HEK293T (cell line): ENCODE results near the gene TWIST2.

Experiments
- CTCF ChIA-PET: fragments of 350-600 bp; formaldehyde crosslinking; extraction: SDS; loops from one replicate; lab custom pipeline; 2021; ENCODE audit warnings: antibody characterized with exemption, inconsistent platforms; lab: Yijun Ruan, JAX
- POLR2A ChIA-PET: fragments of 350-600 bp; formaldehyde crosslinking; extraction: SDS; loops from one replicate; lab custom pipeline; 2020; ENCODE audit warnings: antibody characterized with exemption, inconsistent platforms; lab: Yijun Ruan, JAX
- DNase-seq: peaks from one replicate; pipeline ENCODE4 v3.0.0; 2012; ENCODE audit warnings: mixed read lengths; ENCODE audit errors: extremely low spot score
- ARNT ChIP-seq: fragments of 450-650 bp; IDR thresholded peaks from 2 replicates; pipeline ENCODE4 v1.6.1; 2017; ENCODE audit warnings: mild to moderate bottlenecking
- BHLHE40 ChIP-seq: fragments of 450-650 bp; IDR thresholded peaks from 2 replicates; pipeline ENCODE4 v1.6.1; 2016; ENCODE audit warnings: mild to moderate bottlenecking, moderate library complexity, borderline replicate concordance
- CTBP1 ChIP-seq: fragments of 450-650 bp; IDR thresholded peaks from 2 replicates; pipeline ENCODE4 v1.6.1; 2016; ENCODE audit warnings: borderline replicate concordance
- ELF4 ChIP-seq: fragments of 450-650 bp; IDR thresholded peaks from 2 replicates; pipeline ENCODE4 v1.6.1; 2017; ENCODE audit warnings: antibody characterized with exemption
- FOXA1 ChIP-seq: fragments of 450-650 bp; IDR thresholded peaks from 2 replicates; pipeline ENCODE4 v1.6.1; 2016; ENCODE audit warnings: mild to moderate bottlenecking
- FOXK2 ChIP-seq: fragments of 450-650 bp; IDR thresholded peaks from 2 replicates; pipeline ENCODE4 v1.6.1; 2016; ENCODE audit warnings: mild to moderate bottlenecking
- FOXM1 ChIP-seq: fragments of 450-650 bp; IDR thresholded peaks from 2 replicates; pipeline ENCODE4 v1.6.1; 2017; ENCODE audit warnings: mild to moderate bottlenecking, borderline replicate concordance
- HDGF ChIP-seq: fragments of 450-650 bp; IDR thresholded peaks from 2 replicates; pipeline ENCODE4 v1.6.1; 2017; ENCODE audit warnings: antibody characterized with exemption, borderline replicate concordance
- L3MBTL2 ChIP-seq: fragments of 450-650 bp; conservative IDR thresholded peaks from 2 replicates; pipeline ENCODE4 v1.6.1; 2016; ENCODE audit warnings: mild to moderate bottlenecking
- LEF1 ChIP-seq: fragments of 450-650 bp; IDR thresholded peaks from 2 replicates; pipeline ENCODE4 v1.6.1; 2017; ENCODE audit warnings: mild to moderate bottlenecking, borderline replicate concordance
- NFRKB ChIP-seq: fragments of 450-650 bp; IDR thresholded peaks from 2 replicates; pipeline ENCODE4 v1.6.1; 2016; ENCODE audit warnings: mild to moderate bottlenecking, moderate library complexity
- SP1 ChIP-seq: fragments of 450-650 bp; IDR thresholded peaks from 2 replicates; pipeline ENCODE4 v1.6.1; 2017
- SUZ12 ChIP-seq: fragments of 450-650 bp; IDR thresholded peaks from 2 replicates; pipeline ENCODE4 v1.6.1; 2016; ENCODE audit warnings: mild to moderate bottlenecking
- TARDBP ChIP-seq: fragments of 450-650 bp; IDR thresholded peaks from 2 replicates; pipeline ENCODE4 v1.6.1; 2016
- ZNF384 ChIP-seq: fragments of 450-650 bp; IDR thresholded peaks from 2 replicates; pipeline ENCODE4 v1.6.1; 2016
- TF ChIP-seq, protein P1 (sequence below): fragments of 450-650 bp; IDR thresholded peaks from 2 replicates; pipeline ENCODE4 v1.6.1; 2016

The TWIST2 gene

DNA sequence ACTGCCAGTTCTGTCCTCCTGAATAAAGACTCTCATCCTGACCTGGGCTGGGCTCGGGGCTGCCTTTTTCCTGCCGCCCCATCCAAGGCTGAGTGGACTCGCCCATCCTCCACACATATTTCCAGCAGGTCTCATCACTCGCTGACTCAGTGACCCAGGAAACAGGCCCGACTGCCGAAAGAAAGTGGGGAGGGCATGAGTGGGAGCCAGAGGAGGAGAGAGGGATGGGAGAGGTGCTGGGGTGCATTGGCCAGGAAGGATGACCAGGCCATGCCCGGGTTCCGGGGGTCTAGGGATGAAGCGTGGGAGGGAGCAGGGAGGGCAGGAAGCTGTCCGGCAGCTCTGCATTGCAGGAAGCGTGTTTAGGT is 66.7 kb downstream of the TWIST2 start:
- POLR2A ChIA-PET, result no interaction called here
- TF ChIP-seq CTBP1, result no peak
- TF ChIP-seq BHLHE40, result no peak
- TF ChIP-seq ZNF384, result no peak
- TF ChIP-seq ARNT, result no peak
- TF ChIP-seq NFRKB, result no peak
- TF ChIP-seq, protein P1, sequence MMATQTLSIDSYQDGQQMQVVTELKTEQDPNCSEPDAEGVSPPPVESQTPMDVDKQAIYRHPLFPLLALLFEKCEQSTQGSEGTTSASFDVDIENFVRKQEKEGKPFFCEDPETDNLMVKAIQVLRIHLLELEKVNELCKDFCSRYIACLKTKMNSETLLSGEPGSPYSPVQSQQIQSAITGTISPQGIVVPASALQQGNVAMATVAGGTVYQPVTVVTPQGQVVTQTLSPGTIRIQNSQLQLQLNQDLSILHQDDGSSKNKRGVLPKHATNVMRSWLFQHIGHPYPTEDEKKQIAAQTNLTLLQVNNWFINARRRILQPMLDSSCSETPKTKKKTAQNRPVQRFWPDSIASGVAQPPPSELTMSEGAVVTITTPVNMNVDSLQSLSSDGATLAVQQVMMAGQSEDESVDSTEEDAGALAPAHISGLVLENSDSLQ, result no peak
- no peak for TF ChIP-seq FOXK2
- TF ChIP-seq L3MBTL2, result no peak
- TF ChIP-seq HDGF, result no peak
- no peak for TF ChIP-seq ELF4
- TF ChIP-seq LEF1, result no peak
- TF ChIP-seq SUZ12, result no peak
- no peak for TF ChIP-seq FOXM1
- no peak for TF ChIP-seq SP1
- no peak for TF ChIP-seq TARDBP
- TF ChIP-seq FOXA1, result no peak
- CTCF ChIA-PET, result no interaction called here
- no peak for DNase-seq

DNA sequence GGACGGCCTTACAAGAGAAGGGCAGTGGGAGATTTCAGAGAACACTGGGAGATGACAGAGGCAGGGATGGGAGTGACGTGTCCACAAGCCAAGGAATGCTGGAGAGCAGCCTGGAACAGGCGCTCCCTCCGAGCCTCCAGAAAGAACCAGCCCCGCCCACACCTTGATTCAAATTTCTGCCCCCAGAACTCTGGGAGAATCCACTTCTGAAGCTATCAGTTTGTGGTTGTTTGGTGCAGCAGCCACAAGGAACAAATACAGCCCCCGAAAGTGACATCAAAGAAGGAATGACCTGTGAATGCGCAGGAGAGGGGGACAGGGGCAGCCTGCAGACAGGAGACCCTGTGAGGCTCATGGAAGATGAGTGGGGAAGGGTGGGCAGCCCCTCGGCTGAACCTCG is 67.3 kb downstream of the TWIST2 start:
- POLR2A ChIA-PET, result no interaction called here
- TF ChIP-seq BHLHE40 (no peak), ELF4 (no peak), FOXK2 (no peak), FOXM1 (no peak), HDGF (no peak), ZNF384 (no peak), SP1 (no peak), ARNT (no peak), CTBP1 (no peak), L3MBTL2 (no peak), TARDBP (no peak), FOXA1 (no peak), NFRKB (no peak), SUZ12 (no peak), LEF1 (no peak)
- TF ChIP-seq, protein P1, result no peak

DNA sequence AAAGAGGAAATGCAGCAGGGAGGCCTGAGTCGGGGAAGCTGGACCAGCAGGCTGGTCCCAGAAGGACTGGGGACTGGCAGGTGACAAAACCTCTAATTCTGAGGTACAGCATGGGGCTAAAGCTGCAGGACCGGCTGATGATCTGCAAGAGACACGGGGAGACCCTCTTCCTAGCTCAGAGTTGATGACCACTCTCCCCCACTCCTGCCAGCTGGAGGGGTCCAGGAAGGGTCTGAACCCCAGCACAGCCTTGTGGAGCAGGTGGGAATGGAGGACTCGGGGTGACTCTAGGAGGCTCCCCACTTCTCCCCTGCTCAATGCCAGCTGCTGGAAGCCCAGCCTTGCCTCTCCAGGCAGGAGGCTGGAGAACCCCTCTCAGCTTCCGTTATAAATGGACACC is 67.7 kb downstream of the TWIST2 start:
- ChIA-PET CTCF (no interaction called here), POLR2A (no interaction called here)
- TF ChIP-seq ZNF384 (no peak), HDGF (no peak)
- DNase-seq, result no peak

More for the DNA sequence above, 67.3 kb downstream of the TWIST2 start:
- CTCF ChIA-PET, result no interaction called here
- no peak for DNase-seq

DNA sequence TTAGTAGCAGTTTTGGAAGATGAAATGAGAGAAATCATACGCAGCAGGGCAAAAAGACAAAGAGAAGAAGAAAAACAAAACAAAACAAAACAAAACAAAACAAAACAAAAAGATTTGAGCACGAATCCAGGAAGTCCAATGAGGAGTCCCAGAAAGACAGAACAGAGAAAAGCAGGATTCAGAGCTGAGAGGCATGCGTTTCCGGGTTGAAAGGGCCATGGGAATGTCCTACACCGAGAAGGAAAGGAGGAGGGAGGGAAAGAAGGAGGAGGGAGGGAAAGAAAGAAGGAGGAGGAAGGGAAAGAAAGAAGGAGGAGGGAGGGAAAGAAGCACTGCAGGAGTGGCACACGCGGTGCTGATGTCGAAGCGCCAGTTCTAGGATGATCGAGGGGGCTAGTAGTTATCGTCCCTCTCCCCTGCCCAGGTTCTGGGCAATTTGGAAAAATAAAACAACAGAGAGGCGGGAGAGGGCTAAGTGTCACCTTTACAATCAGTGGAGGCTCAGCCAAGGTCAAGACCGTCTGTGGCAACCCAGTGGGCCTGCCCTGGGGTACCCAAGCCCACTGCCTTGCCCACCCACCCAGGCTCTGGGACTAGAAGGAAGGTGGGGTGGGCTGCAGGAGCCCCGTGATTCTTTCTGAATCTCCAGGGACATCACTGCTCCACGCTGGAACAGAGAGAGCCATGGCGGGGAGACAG is 68.4 kb downstream of the TWIST2 start:
- DNase-seq, result no peak
- ChIA-PET CTCF (interaction anchor here (0.7 kb wide), 1 partner anchor 43 kb away, joined by 4 read pairs; no protein-coding TSS in a partner anchor), POLR2A (no interaction called here)
- TF ChIP-seq TARDBP, result no peak
- TF ChIP-seq FOXK2, result no peak
- TF ChIP-seq NFRKB, result no peak
- TF ChIP-seq SUZ12, result no peak
- no peak for TF ChIP-seq ZNF384
- no peak for TF ChIP-seq BHLHE40
- no peak for TF ChIP-seq FOXM1
- no peak for TF ChIP-seq LEF1
- no peak for TF ChIP-seq CTBP1
- TF ChIP-seq, protein P1, result no peak
- no peak for TF ChIP-seq SP1
- TF ChIP-seq ARNT, result no peak
- TF ChIP-seq HDGF, result no peak
- TF ChIP-seq L3MBTL2, result no peak
- no peak for TF ChIP-seq ELF4
- TF ChIP-seq FOXA1, result no peak

DNA sequence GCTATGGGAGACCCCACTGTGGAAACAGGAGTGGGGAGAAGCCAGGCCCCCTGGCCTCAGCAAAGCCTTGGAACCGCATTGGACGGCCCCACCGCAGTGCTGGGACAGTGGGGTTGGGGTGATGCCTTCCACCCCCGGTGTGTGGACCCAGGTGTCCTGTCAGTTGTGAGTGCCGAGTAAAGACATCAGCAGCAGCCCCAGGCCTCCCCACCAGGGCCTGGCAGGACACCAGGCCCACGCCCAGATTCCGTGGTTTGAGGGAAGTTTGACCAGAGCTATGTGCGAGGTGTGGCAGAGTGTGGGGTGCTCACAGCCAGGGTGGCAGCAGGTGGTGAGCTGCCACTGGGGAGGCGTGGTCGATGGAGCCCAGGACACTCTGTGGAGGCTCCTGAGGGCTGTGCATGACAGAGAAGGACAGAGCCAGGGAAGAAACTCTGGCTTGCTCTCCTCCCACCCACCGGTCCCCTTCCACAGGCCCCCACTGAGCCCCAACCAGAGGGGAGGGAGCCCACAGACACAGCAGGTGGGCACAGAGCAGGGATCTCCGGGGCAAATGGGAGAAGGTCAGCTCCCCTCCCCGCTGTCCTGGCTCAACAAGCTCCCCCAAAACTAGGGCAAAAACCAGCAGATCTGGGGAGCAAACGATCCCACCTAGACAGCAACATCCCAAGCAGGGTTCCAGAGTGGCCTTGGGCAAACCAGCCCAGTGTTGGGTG is 69.1 kb downstream of the TWIST2 start:
- TF ChIP-seq HDGF, result no peak
- TF ChIP-seq TARDBP, result no peak
- DNase-seq, result no peak
- POLR2A ChIA-PET, result no interaction called here
- CTCF ChIA-PET, result no interaction called here

DNA sequence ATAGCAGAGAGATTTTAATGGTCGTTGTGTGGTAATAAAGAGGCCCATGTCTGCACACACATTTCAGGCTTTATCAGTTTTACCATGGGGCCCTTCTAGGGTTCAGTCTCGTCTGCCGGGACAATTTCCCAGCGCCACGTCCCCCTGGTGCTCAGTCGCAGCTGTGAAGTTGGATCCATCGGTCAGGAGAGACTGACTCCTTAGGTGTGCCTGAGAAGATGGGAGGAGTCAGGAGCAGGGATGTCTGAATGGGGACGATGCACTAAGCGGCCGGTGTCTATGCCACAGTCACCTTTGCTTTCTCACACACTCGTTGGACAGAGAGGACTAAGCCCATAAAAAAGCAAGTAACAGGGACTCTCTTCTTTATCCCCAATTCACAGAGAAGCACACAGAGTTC is 71.4 kb downstream of the TWIST2 start:
- ChIA-PET POLR2A (no interaction called here), CTCF (no interaction called here)
- no peak for DNase-seq
- TF ChIP-seq NFRKB (no peak), FOXA1 (no peak), ARNT (no peak), BHLHE40 (no peak), HDGF (no peak), ZNF384 (no peak), SP1 (no peak), L3MBTL2 (no peak), LEF1 (no peak), FOXM1 (no peak), ELF4 (no peak), TARDBP (no peak), CTBP1 (no peak)
- TF ChIP-seq, protein P1, result no peak
